ENCODE results near the gene STMND1.

The STMND1 gene

GRCh38 chr6:17165383-17165782, 63.5 kb downstream of the STMND1 start:
- Histone ChIP-seq H3K27me3 (ENCODE audit: low read length) (0 out of 2 replicates have a peak, but pooled peaks cover 3% of the 10 kb centered on the region), H3K27ac (ENCODE audit: low read depth, low read length) (no peak overlapping the region), H3K36me3 (ENCODE audit: low read length) (no peaks in the 10 kb centered on the region), H3K79me2 (ENCODE audit: insufficient read depth, low read length) (no peaks in the 10 kb centered on the region), H3K9me3 (ENCODE audit: insufficient read depth, low read length) (no peaks in the 10 kb centered on the region), H3K9me2 (replicated peaks; ENCODE audit: insufficient read depth, low read length) (no peaks in the 10 kb centered on the region), H2AFZ (ENCODE audit: low read depth, low read length, severe bottlenecking) (no peak overlapping the region), H3K4me3 (ENCODE audit: insufficient read depth, low read length, poor library complexity, severe bottlenecking) (no peak overlapping the region), H4K20me1 (ENCODE audit: low read depth, low read length) (no peaks in the 10 kb centered on the region), H3K4me2 (ENCODE audit: low read depth, low read length, poor library complexity, severe bottlenecking) (no peak overlapping the region), H3K9ac (ENCODE audit: low read length) (no peak overlapping the region), H3F3A (ENCODE audit: insufficient read depth) (no peaks in the 10 kb centered on the region)
- TF ChIP-seq CTCF (IDR thresholded peaks at IDR 0.05; ENCODE audit: insufficient read depth, low read length, poor library complexity, severe bottlenecking) = no peak
- no peak for TF ChIP-seq EZH2phosphoT487 (conservative IDR thresholded peaks at IDR 0.05; ENCODE audit: low read length)

DNA sequence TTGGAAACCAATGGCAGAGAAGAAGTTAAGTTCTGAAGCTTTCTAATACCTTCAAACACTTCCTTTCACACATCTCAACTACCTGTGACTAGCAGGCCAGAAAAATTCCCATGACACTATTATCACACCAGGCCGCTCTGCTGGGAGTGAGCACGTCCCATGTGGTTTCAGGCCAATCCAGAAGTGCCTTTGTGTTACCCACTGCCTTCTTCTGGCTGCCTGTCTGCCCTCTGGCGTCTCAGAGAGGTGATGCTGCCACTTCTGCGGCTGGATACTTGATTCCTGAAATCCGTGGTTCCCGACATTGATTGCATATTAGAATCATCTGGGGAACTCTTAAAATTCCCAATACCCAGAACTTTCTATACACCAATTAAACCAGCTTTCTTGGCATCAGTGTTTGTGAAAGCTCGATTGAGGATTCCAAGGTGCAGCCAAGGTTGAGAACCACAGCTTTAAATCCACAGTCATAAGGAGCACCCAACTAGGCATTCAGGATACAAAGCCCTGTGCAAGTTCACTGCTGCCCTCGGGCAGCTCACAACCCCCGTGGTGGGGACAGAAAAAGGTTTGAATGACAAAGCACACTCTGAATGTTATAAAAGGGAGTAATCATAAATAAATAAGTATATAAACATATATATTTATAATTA, 65.6 kb downstream of the STMND1 start:
- no peak for TF ChIP-seq EZH2phosphoT487 (conservative IDR thresholded peaks at IDR 0.05; ENCODE audit: low read length)
- TF ChIP-seq CTCF (IDR thresholded peaks at IDR 0.05; ENCODE audit: insufficient read depth, low read length, poor library complexity, severe bottlenecking) = no peak
- Histone ChIP-seq H3K9me2 (replicated peaks; ENCODE audit: insufficient read depth, low read length) (no peaks in the 10 kb centered on the region), H3K4me3 (ENCODE audit: insufficient read depth, low read length, poor library complexity, severe bottlenecking) (no peak overlapping the region), H2AFZ (ENCODE audit: low read depth, low read length, severe bottlenecking) (no peak overlapping the region), H3K27ac (ENCODE audit: low read depth, low read length) (no peak overlapping the region), H3K79me2 (ENCODE audit: insufficient read depth, low read length) (no peaks in the 10 kb centered on the region), H4K20me1 (ENCODE audit: low read depth, low read length) (no peaks in the 10 kb centered on the region), H3F3A (ENCODE audit: insufficient read depth) (no peaks in the 10 kb centered on the region), H3K27me3 (ENCODE audit: low read length) (no peaks in the 10 kb centered on the region), H3K4me2 (ENCODE audit: low read depth, low read length, poor library complexity, severe bottlenecking) (no peak overlapping the region), H3K9ac (ENCODE audit: low read length) (no peak overlapping the region), H3K9me3 (ENCODE audit: insufficient read depth, low read length) (no peaks in the 10 kb centered on the region), H3K36me3 (ENCODE audit: low read length) (no peaks in the 10 kb centered on the region)

- H3K4me2 ChIP-seq (ENCODE audit: low read depth, low read length, poor library complexity, severe bottlenecking) = no peak overlapping the region
- no peak overlapping the region for H3K27ac ChIP-seq (ENCODE audit: low read depth, low read length)
- H3K9ac ChIP-seq (ENCODE audit: low read length) = no peak overlapping the region
- TF ChIP-seq EZH2phosphoT487 (conservative IDR thresholded peaks at IDR 0.05; ENCODE audit: low read length) (no peak), CTCF (IDR thresholded peaks at IDR 0.05; ENCODE audit: insufficient read depth, low read length, poor library complexity, severe bottlenecking) (no peak)
- H3K36me3 ChIP-seq (ENCODE audit: low read length) = no peaks in the 10 kb centered on the region
- no peak overlapping the region for H3K4me3 ChIP-seq (ENCODE audit: insufficient read depth, low read length, poor library complexity, severe bottlenecking)
- H2AFZ ChIP-seq (ENCODE audit: low read depth, low read length, severe bottlenecking) = no peak overlapping the region
- H3K9me2 ChIP-seq (replicated peaks; ENCODE audit: insufficient read depth, low read length) = no peaks in the 10 kb centered on the region
- no peaks in the 10 kb centered on the region for H3K9me3 ChIP-seq (ENCODE audit: insufficient read depth, low read length)
- no peaks in the 10 kb centered on the region for H3F3A ChIP-seq (ENCODE audit: insufficient read depth)
- no peaks in the 10 kb centered on the region for H3K79me2 ChIP-seq (ENCODE audit: insufficient read depth, low read length)
- H3K27me3 ChIP-seq (ENCODE audit: low read length) = no peaks in the 10 kb centered on the region
- no peaks in the 10 kb centered on the region for H4K20me1 ChIP-seq (ENCODE audit: low read depth, low read length)
Measured at GRCh38 chr6:17169291-17169690, 67.4 kb downstream of the STMND1 start.
